Body of pancreas (tissue), 4 donors: Measurements from ENCODE around the gene PTPRN2.

ENCODE experiments used
- POLR2A ChIP-seq, 3 donors: fragments of 450-650 bp; IDR thresholded peaks; one replicate each; pipeline ENCODE4 v1.6.1; 2016; ENCODE audit warnings: antibody characterized with exemption in 3 of 3, mild to moderate bottlenecking in 2 of 3
- TF ChIP-seq, protein P1 (sequence below), 7 experiments: fragments of 450-650 bp in 4 of 7; fragments of 200-600 bp in 3 of 7; sonication (generic) in 3 of 7; IDR thresholded peaks; one replicate each; pipeline ENCODE4 v1.5.1; 2016 to 2019; ENCODE audit warnings: antibody characterized with exemption in 7 of 7

GRCh38 chr7:158284121-158284520 is 303.5 kb downstream of the PTPRN2 start:
- TF ChIP-seq, protein P1, sequence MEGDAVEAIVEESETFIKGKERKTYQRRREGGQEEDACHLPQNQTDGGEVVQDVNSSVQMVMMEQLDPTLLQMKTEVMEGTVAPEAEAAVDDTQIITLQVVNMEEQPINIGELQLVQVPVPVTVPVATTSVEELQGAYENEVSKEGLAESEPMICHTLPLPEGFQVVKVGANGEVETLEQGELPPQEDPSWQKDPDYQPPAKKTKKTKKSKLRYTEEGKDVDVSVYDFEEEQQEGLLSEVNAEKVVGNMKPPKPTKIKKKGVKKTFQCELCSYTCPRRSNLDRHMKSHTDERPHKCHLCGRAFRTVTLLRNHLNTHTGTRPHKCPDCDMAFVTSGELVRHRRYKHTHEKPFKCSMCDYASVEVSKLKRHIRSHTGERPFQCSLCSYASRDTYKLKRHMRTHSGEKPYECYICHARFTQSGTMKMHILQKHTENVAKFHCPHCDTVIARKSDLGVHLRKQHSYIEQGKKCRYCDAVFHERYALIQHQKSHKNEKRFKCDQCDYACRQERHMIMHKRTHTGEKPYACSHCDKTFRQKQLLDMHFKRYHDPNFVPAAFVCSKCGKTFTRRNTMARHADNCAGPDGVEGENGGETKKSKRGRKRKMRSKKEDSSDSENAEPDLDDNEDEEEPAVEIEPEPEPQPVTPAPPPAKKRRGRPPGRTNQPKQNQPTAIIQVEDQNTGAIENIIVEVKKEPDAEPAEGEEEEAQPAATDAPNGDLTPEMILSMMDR (IDR thresholded peaks at IDR 0.05): no peak
- no peak for TF ChIP-seq POLR2A (IDR thresholded peaks at IDR 0.05)
